Left renal cortex interstitium (tissue), 4 donors: ENCODE measurements around the gene ACOXL. TPM values are rescaled to one million over a fixed set of nuclear protein-coding genes. Genes with fewer than 3 reads are reported as not detected.

Experiments used
- DNase-seq, 4 donors: peaks; one replicate each; pipeline ENCODE4 v3.0.0-alpha.2; 2013; ENCODE audit warnings: low read depth in 4 of 4, low spot score in 2 of 4, missing footprints in 1 of 4
- polyA plus RNA-seq, 4 donors: library from polyadenylated mRNA; unstranded; fragments of 120-200 nt; gene quantifications; one replicate each; pipeline ENCODE4 v1.2.1, GENCODE V29; 2013; ENCODE audit not compliant: insufficient read length in 4 of 4

ACOXL gene
- polyA plus RNA-seq, 4 donors = 0.43 to 1.2 (median 0.76) TPM

DNA sequence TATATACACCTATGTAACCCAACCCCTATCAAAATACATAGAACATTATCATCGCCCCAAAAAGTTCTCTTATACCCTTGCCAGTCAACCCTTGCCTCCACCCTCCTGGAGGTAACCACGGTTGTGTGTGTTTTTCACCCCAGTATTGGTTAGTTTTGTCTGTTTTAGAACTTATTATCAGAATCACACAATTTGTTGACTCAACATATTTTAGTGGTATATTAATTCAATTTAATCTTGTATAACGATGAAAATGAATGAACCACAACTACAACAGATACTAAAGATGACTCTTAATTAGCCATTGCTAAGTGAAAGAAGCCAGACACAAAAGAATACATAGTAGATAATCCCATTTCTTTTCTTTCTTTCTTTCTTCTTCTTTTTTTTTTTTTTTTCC, 19.3 kb downstream of the ACOXL start:
- DNase-seq = no peak

GRCh38 chr2:110752871-110753270, 20.5 kb downstream of the ACOXL start:
- DNase-seq = no peak

DNA sequence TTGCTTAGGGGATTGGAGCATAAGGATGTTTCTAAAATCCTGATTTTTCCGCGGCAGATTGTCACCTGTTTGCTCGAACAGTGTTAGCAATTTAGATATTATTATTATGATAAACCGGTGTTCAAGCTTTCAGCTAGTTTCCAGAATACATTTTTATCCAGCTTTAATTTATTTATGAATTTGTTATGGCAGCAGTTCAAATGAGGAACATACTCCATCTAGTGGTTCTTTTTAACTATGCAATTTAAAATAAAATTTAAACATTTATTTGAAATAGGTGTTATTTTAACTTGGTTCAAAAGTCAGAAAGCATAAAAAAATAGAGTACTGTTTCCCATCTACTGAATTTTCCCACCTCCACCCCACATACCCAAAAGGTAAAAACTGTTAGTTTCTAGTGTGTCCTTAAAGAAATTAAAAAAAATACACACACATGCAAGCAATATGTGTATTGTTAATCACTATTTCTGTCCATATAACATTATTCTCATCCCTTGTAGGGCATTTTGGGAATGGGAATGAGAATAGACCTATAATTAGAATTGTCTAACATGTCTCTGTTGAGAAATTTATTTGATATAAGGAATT, 23.2 kb downstream of the ACOXL start:
- no peak for DNase-seq

- no peak for DNase-seq
These were observed 27.0 kb downstream of the ACOXL start for GRCh38 chr2:110759411-110759810.

DNA sequence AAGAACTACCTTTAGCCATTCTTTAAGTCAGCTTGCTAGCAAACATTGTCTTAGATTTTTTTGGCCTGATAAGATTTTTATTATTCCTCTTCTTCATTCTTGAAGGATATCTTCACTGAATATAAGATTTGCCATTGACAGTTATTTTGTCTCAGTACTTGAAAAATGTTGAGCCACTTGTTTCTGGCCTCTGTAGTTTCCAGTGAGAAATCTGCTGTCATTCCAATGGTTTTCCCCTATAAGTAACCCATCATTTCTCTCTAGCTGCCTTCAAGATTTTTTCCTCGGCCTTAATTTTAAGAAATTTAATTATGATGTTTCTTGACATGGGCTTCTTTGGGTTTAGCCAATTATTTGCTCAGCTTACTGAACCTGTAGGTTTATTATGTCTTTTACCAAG, 32.6 kb downstream of the ACOXL start:
- DNase-seq = no peak

- DNase-seq = no peak
These were observed 33.9 kb downstream of the ACOXL start for GRCh38 chr2:110766291-110766690.

- no peak for DNase-seq
These were observed 36.2 kb downstream of the ACOXL start for GRCh38 chr2:110768591-110768990.

GRCh38 chr2:110770404-110770958, 38.1 kb downstream of the ACOXL start:
- DNase-seq = no peak

DNA sequence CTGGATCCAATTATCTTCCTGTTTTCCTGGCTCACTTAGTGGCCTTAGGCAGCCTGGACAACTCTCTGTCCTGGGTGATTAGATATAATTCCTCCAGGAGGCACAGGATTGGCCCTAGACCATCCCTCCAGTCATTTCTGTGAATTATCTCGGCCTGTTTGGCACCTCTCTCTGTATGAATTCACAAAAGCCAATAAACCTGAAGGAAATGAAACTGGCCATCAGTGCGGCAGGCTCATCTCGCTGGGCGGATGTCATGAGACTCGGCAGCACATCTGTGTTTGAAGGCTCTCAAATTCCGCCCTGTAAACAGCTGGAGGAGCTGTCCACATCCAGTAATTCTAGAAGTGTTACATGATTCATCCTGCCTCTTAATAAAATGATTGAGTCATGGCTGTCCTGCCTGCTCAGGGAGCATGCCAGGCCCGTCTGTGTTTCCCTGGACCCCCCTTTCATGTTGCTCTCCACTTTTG, 38.6 kb downstream of the ACOXL start:
- no peak for DNase-seq

DNA sequence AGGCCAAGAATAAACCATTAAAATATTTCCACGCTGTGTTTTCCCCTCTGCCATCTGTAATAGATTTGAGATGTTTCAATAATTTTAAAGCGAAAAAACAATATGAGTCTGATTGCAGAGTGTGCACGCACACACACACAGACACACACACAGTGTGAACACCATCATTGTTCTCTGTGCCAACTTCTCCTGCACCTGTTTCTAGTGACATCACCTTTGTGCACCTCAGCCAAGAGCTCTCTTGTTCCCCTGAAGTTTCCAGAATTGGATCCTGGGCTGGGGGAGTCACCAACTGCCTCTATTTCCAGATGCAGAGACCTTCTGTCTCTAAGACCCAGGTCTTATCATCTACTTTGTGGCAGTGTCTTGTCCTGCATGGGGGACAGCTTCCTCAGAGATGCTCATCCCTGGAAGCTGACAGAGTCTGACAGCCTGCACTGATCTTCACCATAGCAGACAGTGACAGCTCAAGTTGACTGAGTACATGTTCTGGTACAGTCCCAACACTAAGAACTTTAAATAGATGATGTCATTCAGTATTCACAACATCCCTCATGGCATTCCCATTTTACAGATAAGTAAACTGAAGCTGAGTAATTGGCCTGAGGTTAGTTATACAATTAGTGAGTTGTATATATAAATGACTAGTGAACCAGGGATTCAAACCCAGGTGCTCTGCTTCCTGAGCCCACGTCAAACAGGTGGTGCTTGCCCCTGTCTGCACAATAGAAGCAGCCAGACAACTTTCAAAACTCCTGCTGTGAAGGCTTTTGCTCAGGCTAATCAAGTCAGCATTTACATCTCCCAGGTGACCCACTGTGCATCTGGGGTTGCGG, 39.4 kb downstream of the ACOXL start:
- DNase-seq = no peak

DNA sequence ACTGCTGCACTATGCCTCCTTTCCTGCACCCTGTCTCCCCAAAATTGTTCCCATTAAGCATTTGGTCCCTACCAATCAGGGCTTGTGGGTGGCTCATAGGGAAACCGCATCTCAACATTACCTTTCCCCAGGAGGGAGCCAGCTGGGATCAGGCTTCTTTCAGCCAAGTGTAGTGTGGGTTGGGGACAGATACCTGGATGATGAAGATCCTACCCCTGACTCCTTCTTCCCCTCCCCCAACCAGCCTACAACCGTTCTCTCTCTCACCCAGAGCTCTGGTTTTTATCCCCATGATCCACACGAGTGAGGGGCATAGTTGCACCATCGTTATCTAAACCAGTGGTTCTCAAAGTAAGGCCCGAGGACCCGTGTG, 40.0 kb downstream of the ACOXL start:
- DNase-seq = no peak

DNA sequence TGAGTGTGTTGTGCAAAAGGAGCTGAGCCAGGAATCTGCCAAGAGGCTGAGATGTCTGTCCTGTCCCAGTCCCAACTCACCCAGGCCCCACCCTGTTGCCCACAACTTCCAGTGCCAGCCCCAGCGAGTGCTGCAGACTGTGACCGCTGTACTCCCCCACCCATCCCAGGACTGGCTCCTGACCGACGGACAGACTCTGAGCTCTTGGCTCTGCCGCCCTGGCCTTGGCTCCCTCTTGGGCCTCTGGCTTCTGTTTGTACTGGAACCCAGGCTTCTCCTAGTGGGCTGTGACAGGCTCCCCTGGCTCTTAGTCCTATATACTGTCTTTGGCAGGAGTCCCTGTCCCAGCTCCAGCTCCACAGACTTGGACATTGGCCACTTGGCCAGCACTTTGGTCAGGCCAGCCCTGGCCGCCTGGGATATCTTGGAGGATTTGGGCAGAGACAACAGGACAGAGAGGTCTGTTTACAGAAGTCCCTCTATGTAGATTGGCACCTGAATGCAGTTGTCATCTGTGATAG, 41.1 kb downstream of the ACOXL start:
- DNase-seq = no peak

DNA sequence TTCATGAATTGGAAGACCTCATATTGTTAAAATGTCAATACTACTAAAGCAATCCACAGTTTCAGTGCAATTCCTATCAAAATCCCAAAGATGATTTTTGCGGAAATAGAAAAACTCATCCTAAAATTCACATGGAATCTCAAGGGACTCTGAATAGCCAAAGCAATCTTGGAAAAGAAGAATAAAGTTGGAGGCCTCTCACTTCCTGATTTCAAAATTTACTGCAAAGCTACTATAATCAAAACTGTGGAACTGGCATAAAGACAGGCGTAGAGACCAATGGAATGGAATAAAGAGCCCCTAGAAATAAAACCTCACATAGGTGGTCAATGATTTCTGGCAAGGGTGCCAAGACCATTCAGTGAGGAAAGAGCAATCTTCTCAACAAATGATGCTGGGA, 42.3 kb downstream of the ACOXL start:
- no peak for DNase-seq

- no peak for DNase-seq
These were observed 45.3 kb downstream of the ACOXL start for GRCh38 chr2:110777531-110778311.

DNA sequence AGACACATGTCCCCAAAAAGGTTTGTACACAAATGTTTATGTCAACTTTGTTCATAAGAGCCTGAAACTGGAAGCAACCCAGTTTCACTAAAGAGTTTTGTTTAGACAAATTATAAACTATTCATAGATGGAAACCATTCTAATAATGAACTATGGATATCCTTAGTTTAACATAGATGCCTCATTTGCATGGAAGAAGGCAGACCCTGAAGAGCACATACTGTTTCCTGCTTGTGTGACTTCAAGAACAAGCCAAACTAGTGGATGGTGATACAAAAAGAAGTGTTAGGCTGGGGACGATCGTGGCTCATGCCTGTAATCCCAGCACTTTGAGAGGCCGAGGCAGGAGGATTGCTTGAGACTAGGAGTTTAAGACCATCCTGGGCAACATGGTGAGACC, 48.1 kb downstream of the ACOXL start:
- no peak for DNase-seq

GRCh38 chr2:110783196-110783873, 51.0 kb downstream of the ACOXL start:
- no peak for DNase-seq

DNA sequence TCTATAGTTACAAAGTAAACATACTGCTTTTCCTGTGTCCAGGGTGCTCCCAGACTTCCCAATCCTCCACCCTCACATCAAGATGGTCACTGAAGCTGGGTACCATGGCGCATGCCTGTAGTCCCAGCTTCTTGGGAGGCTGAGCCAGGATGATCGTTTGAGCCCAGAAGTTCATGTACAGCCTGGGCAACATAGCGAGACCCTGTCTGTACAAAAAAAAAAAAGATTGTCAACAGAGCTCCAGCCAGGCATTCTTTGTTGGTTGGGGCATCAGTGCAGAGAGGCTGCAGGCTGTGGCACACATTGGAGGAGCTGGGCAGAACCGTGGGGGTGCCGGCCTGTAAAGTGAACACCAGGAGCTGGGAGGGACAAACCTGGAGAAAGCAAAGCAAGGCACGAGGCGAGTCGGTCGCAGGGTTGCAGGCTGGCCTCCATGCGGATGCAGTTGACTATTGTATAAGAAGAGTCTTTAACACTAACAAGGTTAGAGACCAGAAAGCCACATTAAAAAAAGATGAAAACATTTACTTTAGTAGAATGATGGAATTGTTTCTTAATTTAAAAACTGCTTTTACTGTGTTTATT, 51.8 kb downstream of the ACOXL start:
- no peak for DNase-seq

DNA sequence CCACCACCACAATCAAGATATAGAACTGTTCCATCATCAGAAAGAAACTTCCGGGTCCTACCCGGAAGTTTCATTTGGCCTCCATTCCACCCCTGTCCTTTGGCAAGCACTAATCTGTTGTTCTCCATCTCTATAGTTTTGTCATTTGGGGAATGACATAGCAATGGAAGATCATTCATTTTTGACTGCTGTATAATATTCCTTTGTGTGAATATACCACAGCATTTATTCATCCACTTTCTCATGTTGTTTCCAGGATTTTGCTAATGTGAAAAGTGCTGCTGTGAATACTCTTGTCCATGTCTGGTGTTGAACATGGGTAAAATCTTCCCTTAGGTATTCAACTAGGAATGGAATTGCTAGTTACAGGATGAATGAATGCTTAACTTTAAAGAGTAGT, 53.1 kb downstream of the ACOXL start:
- no peak for DNase-seq

GRCh38 chr2:110788976-110789375, 56.6 kb downstream of the ACOXL start:
- DNase-seq = no peak

- no peak for DNase-seq
These were observed 57.3 kb downstream of the ACOXL start for GRCh38 chr2:110789706-110790105.
